Ovary (tissue), 9 donors: ENCODE results near the gene CRLF1. TPM values are rescaled to one million over a fixed set of nuclear protein-coding genes. Genes with fewer than 3 reads are reported as not detected.

ENCODE experiments used
- DNase-seq, 5 donors: peaks; one replicate each; pipeline ENCODE4 v3.0.0-alpha.2; 2019 to 2020
- H3K27ac ChIP-seq, 2 donors: fragments of 200-600 bp; one replicate each; pipeline versions ENCODE4 v1.5.1 to v1.8.0; 2019 to 2022
- H3K27me3 ChIP-seq: fragments of 200-600 bp; one replicate; pipeline ENCODE4 v1.8.0; 2022
- H3K36me3 ChIP-seq: fragments of 200-600 bp; sonication (generic); one replicate; pipeline ENCODE4 v1.5.1; 2019
- H3K4me1 ChIP-seq: one replicate; pipeline ENCODE4 v1.8.1; 2013; ENCODE audit warnings: mild to moderate bottlenecking, moderate library complexity; ENCODE audit not compliant: insufficient read depth
- H3K4me3 ChIP-seq: fragments of 200-600 bp; sonication (generic); one replicate; pipeline ENCODE4 v1.5.1; 2017
- H3K9me3 ChIP-seq, 2 donors: fragments of 200-600 bp in 1 of 2; sonication (generic) in 1 of 2; one replicate each; pipeline versions ENCODE4 v1.5.1 to v1.8.1; 2013 to 2019; ENCODE audit warnings: mild to moderate bottlenecking in 1 of 2, moderate library complexity in 1 of 2
- EP300 ChIP-seq: sonication (generic); formaldehyde crosslinking; IDR thresholded peaks from one replicate; pipeline ENCODE4 v1.6.1; 2017; ENCODE audit warnings: antibody characterized with exemption
- POLR2A ChIP-seq: fragments of 450-650 bp; IDR thresholded peaks from one replicate; pipeline ENCODE4 v1.6.1; 2017; ENCODE audit warnings: antibody characterized with exemption, mild to moderate bottlenecking, moderate library complexity
- WGBS, 3 donors: extraction: QIAGEN DNeasy Blood & Tissue Kit in 1 of 3; methylation state at CpG; one replicate each; pipeline versions ENCODE4 v1.1.5 to v1.1.7; 2013 to 2017; 5-methylcytosine and 5-hydroxymethylcytosine counted together
- intact Hi-C, 4 donors: fragments of 100-400 bp; cut with DNase I; formaldehyde crosslinking; loops; one replicate each; pipeline versions ENCODE4 v1.11.0 to v1.15.1; 2022 to 2023
- polyA plus RNA-seq, 2 donors: library from polyadenylated mRNA; stranded (reverse); fragments of 200-250 nt in 1 of 2; fragments of 350-450 nt in 1 of 2; fragmentation: Illumina TruSeq in 1 of 2; extraction: RNeasy Lipid Tissue Mini Kit (QIAGEN cat#74804) in 1 of 2; gene quantifications; one replicate each; pipeline ENCODE4 v1.2.3, GENCODE V29; 2013 to 2014
- total RNA-seq, 7 donors: library from RNA; depleted of rRNA in 2 of 7; stranded (reverse); fragments of >200 nt in 2 of 7; fragmentation: NEBNext Ultra II Directional in 3 of 7; extraction: Animal tissue kit (Norgen Biotek cat#: 25700) in 3 of 7; gene quantifications; one replicate each; pipeline versions ENCODE4 v1.1.0 to v1.2.4, GENCODE V29; 2016 to 2023
- TF ChIP-seq, protein P1 (sequence below), 3 donors: fragments of 450-650 bp in 2 of 3; fragments of 200-600 bp in 1 of 3; IDR thresholded peaks; one replicate each; pipeline versions ENCODE4 v1.5.1 to v1.8.0; 2016 to 2022; ENCODE audit warnings: antibody characterized with exemption in 3 of 3, mild to moderate bottlenecking in 1 of 3
- donor health status: DM: no; HTN: no; CAD: no; lungs with moderate emphysema.
- donor health status: DM: no; HTN: no; CAD: no.
- donor health status: Bipolar disorder and iron deficiency.
- donor health status: DM: yes; HTN: yes; CAD: no.
- donor health status: DM: no; HTN: no; CAD: no.
- donor health status: DM: yes; HTN: yes; CAD: no.

Gene CRLF1
- total and polyA plus RNA-seq, 9 donors = 0.51 to 1.2 (median 1.0) TPM; not detected in 3

DNA sequence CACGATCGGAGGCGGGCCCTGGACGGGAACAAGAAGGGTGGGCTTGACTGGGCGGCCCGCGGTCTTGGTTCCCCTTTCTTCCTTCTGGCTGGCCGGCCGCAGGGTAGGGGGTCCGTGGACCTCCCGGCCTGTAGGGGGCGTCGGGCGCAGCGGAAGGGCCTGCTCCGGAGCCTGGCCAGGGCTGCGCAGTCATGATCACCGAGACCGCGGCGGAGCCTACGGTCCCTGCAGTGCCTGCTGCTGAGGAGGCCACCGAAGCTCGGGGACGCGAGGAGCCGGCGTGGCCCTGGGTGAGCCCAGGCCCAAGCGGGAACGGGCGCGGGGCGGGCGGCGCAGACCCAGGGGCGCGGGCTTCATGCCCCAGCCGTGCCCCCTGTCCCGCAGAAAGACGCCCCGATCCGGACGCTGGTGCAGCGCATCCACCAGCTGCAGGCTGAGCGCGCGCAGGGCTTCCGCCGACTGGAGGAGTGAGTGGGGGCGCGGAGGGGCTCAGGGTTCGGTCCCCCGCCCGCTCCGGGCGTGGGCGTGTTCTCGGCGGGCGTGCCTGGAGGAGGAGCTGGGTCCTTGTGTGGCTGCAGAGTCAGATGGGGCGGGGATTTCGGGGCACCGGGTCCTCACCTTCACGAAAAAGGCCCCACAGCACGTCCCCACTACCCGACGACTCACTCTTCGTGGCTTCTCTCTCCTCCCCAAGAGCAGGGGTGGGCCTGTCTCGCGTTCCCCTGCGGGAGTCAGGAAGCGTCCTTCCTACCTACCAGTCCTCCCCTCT, 17.8 kb downstream of the CRLF1 start, which contains the start of gene REX1BD:
REX1BD (plus strand) TSS at position 188 of the 769 bp plus-strand sequence; CDS start at position 192, 4 bp downstream.
- Histone ChIP-seq H3K27me3 (no peaks in the 10 kb centered on the region), H3K9me3 (no peaks in the 10 kb centered on the region), H3K36me3 (no peaks in the 10 kb centered on the region), H3K27ac (peak within 1 kb of the TSS; percentile 1 to 72), H3K4me1 (peaks cover 19% of the 10 kb centered on the region), H3K4me3 (peak within 1 kb of the TSS; percentile 68)
- TF ChIP-seq POLR2A = peak; percentile 45
- TF ChIP-seq, protein P1, sequence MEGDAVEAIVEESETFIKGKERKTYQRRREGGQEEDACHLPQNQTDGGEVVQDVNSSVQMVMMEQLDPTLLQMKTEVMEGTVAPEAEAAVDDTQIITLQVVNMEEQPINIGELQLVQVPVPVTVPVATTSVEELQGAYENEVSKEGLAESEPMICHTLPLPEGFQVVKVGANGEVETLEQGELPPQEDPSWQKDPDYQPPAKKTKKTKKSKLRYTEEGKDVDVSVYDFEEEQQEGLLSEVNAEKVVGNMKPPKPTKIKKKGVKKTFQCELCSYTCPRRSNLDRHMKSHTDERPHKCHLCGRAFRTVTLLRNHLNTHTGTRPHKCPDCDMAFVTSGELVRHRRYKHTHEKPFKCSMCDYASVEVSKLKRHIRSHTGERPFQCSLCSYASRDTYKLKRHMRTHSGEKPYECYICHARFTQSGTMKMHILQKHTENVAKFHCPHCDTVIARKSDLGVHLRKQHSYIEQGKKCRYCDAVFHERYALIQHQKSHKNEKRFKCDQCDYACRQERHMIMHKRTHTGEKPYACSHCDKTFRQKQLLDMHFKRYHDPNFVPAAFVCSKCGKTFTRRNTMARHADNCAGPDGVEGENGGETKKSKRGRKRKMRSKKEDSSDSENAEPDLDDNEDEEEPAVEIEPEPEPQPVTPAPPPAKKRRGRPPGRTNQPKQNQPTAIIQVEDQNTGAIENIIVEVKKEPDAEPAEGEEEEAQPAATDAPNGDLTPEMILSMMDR (IDR thresholded peaks at IDR 0.05) = peak; percentile 86 to 91 (median 87)
- TF ChIP-seq EP300 = no peak
- intact Hi-C loops = loop anchor here in 1 of 4 donors (5.0 kb wide), 2 partner anchors 121 to 136 kb away; no protein-coding TSS in a partner anchor
- WGBS, 3 donors = 0 to 1% (median 0%) methylated on average over 56 to 72 of the region's 72 CpGs
- DNase-seq = peak; percentile 81 to 90 (median 88)

DNA sequence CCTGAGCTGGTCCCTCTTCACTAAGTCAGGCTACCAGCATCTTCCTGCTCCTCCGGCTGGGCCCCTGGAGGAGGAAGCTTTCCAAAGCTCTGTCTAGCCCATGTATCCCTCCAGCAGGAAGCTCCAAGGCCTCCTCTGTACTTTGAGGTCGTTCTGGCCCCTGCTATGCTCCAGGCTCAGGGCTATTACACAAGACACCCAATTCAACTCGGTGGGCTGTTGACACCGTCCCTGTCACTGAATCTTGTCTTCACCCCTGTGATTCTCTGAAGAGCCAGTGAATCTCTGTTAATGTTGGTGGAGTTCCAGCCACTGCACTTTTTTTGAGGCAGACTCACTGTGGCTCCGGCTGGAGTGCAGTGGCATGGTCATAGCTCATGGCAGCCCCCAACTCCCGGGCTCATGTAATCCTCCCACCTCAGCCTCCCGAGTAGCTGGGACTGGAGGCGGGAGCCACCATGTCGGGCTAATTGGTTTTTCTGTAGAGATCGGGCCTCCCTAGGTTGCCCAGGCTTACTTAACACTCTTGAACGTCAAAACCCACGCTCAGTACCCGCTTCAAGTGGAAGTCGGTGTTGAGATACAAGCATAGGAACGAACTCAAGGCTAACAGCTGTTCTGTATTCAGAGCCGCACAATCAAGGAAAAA, 18.5 kb downstream of the CRLF1 start:
- H3K9me3 ChIP-seq = no peaks in the 10 kb centered on the region
- H3K4me3 ChIP-seq = peak overlapping the region; percentile 68
- H3K27ac ChIP-seq = peak overlapping the region; percentile 1 to 72
- no peak for TF ChIP-seq POLR2A
- TF ChIP-seq, protein P1 (IDR thresholded peaks at IDR 0.05) = no peak
- TF ChIP-seq EP300 = no peak
- no peaks in the 10 kb centered on the region for H3K36me3 ChIP-seq
- peaks cover 18% of the 10 kb centered on the region for H3K4me1 ChIP-seq
- WGBS, 3 donors = 11 to 18% (median 14%) methylated on average over 16 of the region's 16 CpGs
- DNase-seq = no peak
- intact Hi-C loops = loop anchor here in 1 of 4 donors (5.0 kb wide), 2 partner anchors 121 to 136 kb away; no protein-coding TSS in a partner anchor
- no peaks in the 10 kb centered on the region for H3K27me3 ChIP-seq

DNA sequence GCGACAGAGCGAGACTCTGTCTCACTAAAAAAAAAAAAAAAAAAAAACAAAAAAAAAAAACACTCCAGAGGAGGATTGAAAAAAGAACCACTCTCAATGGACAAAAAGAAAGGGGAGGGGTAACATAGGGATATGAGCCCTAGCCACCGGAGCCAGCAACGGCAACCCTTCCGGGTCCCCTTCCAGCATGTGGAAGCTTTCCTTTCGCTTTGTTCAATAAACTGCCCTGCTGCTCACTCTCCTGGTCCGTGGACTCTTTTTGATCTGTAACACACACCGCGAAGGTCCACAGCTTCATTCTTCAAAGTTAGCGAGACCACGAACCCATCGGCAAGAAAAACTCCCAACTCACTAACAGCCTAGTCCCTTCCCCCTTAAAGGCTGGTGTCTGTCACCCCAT, 19.0 kb downstream of the CRLF1 start:
- no peak for DNase-seq
- Histone ChIP-seq H3K9me3 (no peaks in the 10 kb centered on the region), H3K4me1 (peaks cover 18% of the 10 kb centered on the region), H3K27me3 (no peaks in the 10 kb centered on the region), H3K36me3 (no peaks in the 10 kb centered on the region), H3K27ac (no peak overlapping the region), H3K4me3 (no peak overlapping the region)
- WGBS, 3 donors = 82 to 92% (median 85%) methylated on average over 12 of the region's 12 CpGs
- TF ChIP-seq, protein P1 (IDR thresholded peaks at IDR 0.05) = no peak
- TF ChIP-seq POLR2A = no peak
- TF ChIP-seq EP300 = no peak
- intact Hi-C loops = loop anchor here in 1 of 4 donors (5.0 kb wide), 2 partner anchors 120 to 135 kb away; no protein-coding TSS in a partner anchor

- intact Hi-C loops = loop anchor here in 1 of 4 donors (5.0 kb wide), 2 partner anchors 119 to 134 kb away; no protein-coding TSS in a partner anchor
- DNase-seq = no peak
- H3K9me3 ChIP-seq = no peaks in the 10 kb centered on the region
- H3K36me3 ChIP-seq = no peaks in the 10 kb centered on the region
- no peak overlapping the region for H3K4me3 ChIP-seq
- TF ChIP-seq, protein P1 (IDR thresholded peaks at IDR 0.05) = no peak
- no peak for TF ChIP-seq EP300
- no peak for TF ChIP-seq POLR2A
- H3K27ac ChIP-seq = no peak overlapping the region
- H3K4me1 ChIP-seq = peaks cover 18% of the 10 kb centered on the region
- WGBS, 3 donors = 38 to 56% (median 42%) methylated on average over 2 of the region's 2 CpGs
- no peaks in the 10 kb centered on the region for H3K27me3 ChIP-seq
Observed at GRCh38 chr19:18586306-18586705, 20.3 kb downstream of the CRLF1 start.
